ENCODE results near the gene FXYD6. TPM values are rescaled to one million over a fixed set of nuclear protein-coding genes. Genes with fewer than 3 reads are reported as not detected.

Gene FXYD6
- total RNA-seq, 3 donors from 2014 or later = 10.2 to 246 (median 15.9) TPM

DNA sequence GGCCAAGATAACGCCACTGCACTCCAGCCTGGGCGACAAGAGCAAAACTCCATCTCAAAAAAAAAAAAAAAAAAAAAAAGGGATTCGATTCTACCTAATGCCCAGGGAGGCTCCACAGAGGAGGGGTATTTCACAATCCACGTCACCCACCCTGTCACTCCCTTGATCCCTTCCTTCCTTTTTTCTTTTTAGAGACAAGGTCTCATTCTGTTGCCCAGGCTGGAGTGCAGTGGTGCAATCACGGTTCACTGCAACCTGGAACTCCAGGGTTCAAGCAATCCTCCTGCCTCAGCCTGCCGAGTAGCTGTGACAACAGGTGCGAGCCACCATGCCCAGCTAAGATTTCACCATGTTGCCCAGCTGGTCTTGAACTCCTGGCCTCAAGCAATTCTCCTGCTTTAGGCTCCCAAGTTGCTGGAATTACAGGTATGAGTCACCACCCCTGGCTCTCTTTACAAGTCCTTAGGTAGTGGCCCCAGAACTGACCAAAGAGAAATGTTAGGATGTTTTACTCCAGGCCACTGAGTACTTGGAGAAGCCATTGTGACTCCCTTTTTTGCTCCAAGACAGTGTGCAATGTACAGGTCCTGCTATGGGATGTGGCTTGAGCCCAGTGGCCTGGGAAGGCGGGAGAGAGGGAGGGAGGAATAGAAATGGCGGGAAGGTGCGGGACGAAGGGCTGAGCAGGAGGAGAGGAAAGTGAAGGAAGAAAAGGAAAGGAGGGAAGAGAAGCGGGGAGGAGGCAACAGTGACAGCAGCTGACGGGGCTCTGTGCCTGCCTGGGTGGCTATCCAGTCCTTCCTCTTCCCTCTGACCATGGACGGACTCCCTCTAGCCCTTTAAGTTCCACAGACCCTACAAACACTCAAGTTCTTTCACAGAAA, 40.1 kb downstream of the FXYD6 start:
- no peaks in the 10 kb centered on the region for H3K4me1 ChIP-seq (ENCODE audit: low read depth)
- no peak for ATAC-seq
- H3K36me3 ChIP-seq (ENCODE audit: low read depth) = no peaks in the 10 kb centered on the region
- H3K9me3 ChIP-seq = no peaks in the 10 kb centered on the region
- intact Hi-C loops (cut with DNase I, micrococcal nuclease) = loop anchor here in 1 of 2 donors (10.0 kb wide), 1 partner anchor 218 kb away; no protein-coding TSS in a partner anchor
- peak in 2 of 3 donors; percentile 10 to 18 for DNase-seq
- TF ChIP-seq, protein P1, sequence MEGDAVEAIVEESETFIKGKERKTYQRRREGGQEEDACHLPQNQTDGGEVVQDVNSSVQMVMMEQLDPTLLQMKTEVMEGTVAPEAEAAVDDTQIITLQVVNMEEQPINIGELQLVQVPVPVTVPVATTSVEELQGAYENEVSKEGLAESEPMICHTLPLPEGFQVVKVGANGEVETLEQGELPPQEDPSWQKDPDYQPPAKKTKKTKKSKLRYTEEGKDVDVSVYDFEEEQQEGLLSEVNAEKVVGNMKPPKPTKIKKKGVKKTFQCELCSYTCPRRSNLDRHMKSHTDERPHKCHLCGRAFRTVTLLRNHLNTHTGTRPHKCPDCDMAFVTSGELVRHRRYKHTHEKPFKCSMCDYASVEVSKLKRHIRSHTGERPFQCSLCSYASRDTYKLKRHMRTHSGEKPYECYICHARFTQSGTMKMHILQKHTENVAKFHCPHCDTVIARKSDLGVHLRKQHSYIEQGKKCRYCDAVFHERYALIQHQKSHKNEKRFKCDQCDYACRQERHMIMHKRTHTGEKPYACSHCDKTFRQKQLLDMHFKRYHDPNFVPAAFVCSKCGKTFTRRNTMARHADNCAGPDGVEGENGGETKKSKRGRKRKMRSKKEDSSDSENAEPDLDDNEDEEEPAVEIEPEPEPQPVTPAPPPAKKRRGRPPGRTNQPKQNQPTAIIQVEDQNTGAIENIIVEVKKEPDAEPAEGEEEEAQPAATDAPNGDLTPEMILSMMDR (IDR thresholded peaks at IDR 0.05) = no peak
- H3K4me3 ChIP-seq = no peak overlapping the region

DNA sequence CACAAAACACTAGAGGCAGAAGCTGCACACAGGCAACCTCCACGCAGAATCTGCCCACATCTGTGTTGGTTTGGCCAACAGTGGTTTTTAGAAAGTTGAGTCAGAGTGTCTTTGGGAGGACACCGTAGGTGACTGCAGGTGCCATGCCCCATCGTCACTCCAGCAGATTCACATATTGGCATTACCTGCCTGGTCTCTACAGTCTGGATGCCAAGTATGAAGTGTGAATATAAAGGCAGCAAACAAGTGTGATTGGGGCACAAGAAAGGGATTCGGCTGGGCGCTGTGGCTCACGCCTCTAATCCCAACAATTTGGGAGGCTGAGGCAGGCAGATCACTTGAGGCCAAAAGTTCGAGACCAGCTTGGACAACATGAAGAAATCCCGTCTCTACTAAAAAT, 40.9 kb downstream of the FXYD6 start:
- TF ChIP-seq, protein P1 (IDR thresholded peaks at IDR 0.05) = no peak
- H3K36me3 ChIP-seq (ENCODE audit: low read depth) = no peaks in the 10 kb centered on the region
- H3K4me1 ChIP-seq (ENCODE audit: low read depth) = no peaks in the 10 kb centered on the region
- no peaks in the 10 kb centered on the region for H3K9me3 ChIP-seq
- intact Hi-C loops (cut with DNase I, micrococcal nuclease) = loop anchor here in 1 of 2 donors (10.0 kb wide), 1 partner anchor 219 kb away; no protein-coding TSS in a partner anchor
- no peak overlapping the region for H3K4me3 ChIP-seq
- ATAC-seq (no peak), DNase-seq (peak in 1 of 3 donors; percentile 12)

DNA sequence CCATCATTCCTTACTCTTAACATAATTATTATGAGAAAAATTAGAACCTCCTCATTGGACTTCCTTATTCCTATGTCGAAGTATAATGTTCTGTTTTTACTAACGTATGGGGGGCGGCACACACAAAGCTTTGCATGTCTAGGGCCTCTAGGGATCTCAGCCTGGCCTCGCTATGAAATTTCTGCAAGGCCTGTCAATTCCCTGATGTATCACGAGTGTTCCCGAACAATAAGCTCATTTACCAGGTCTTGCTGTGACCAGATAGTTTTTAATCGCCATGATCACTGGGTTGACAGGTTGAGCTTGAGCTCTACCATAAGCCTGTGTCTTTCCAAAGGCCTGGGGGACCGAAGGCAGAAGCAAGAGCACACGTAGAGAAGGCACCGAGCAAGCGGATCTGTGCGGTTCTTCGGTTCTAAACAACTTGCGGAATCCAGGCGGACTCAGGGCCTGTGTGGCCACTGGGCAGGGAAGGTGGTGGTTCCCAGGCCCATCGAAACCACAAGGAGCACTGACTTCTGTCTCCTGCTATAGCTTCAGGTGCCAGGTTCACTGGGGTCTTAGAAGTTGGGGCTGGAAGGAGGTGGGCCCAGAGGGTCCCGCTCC, 41.5 kb downstream of the FXYD6 start:
- no peak overlapping the region for H3K4me3 ChIP-seq
- DNase-seq (peak in 1 of 3 donors; percentile 13), ATAC-seq (no peak)
- intact Hi-C loops (cut with DNase I, micrococcal nuclease) = loop anchor here in 1 of 2 donors (10.0 kb wide), 1 partner anchor 220 kb away; no protein-coding TSS in a partner anchor
- H3K36me3 ChIP-seq (ENCODE audit: low read depth) = no peaks in the 10 kb centered on the region
- TF ChIP-seq, protein P1 (IDR thresholded peaks at IDR 0.05) = no peak
- no peaks in the 10 kb centered on the region for H3K4me1 ChIP-seq (ENCODE audit: low read depth)
- no peaks in the 10 kb centered on the region for H3K9me3 ChIP-seq

DNA sequence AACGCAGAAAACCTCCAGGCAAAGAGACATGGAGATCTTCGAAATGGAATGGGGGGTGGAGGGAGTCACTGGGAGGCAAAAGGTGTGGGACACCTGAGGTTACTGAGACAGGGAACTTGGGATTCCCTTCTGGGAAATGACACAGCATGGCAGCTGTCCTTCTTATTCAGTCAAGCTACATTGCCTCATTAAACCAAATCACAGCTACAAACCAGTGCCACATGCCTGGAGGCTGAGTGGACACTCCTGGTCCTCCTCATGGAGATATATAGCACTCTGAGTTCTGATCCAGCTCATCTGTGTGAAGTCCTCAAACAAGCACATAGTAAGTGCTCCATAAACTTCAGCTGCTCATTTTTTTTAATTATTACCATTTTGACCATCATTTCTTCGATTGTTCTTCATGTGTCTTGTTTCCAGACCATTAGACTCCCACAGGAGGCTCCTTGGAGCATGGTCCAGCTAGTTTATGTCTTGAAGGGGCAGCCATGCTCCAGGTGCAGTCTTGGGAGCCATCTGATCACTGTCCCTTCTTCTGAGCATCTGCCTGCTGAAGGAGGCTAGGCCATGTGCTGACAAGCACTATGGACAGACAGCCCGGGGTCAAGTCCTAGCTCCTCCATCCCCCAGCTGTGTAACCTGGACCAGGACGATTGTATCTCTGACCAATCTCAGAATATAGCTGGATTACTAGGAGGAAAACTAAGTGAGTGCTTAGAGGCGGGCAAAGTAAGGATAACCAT, 42.2 kb downstream of the FXYD6 start:
- Histone ChIP-seq H3K4me3 (no peak overlapping the region), H3K9me3 (no peaks in the 10 kb centered on the region), H3K36me3 (ENCODE audit: low read depth) (no peaks in the 10 kb centered on the region), H3K4me1 (ENCODE audit: low read depth) (peaks cover 4% of the 10 kb centered on the region)
- ATAC-seq = no peak
- DNase-seq = peak in 1 of 3 donors; percentile 9
- TF ChIP-seq, protein P1 (IDR thresholded peaks at IDR 0.05) = no peak
- intact Hi-C loops (cut with DNase I, micrococcal nuclease) = loop anchor here in 1 of 2 donors (10.0 kb wide), 1 partner anchor 221 kb away; no protein-coding TSS in a partner anchor

DNA sequence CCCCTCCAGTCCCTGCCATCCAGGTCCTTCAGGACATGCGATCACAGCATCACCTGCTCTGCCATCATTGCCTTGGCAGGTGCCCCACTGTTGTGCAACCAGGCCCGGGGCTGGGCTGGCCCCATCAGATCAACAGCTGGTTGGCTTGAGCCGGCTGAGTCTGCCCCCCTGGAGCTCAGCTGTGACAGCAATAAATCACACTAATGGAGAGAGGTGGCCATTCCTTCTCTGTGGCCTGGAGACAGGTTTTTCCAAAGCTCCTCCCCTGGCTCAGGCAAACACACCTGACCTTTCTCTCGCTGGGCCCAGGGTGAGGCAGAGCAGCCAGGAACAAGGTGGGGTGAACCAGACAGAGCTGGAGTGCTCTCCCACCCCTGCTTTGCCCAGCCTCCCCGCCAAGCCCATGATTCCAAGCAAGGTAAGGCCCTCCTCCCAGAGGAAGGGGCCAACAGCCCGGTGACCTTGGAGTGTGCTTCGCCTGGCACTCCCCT, 43.0 kb downstream of the FXYD6 start:
- ATAC-seq (peak; percentile 90), DNase-seq (peak; percentile 87 to 91 (median 88))
- peaks cover 9% of the 10 kb centered on the region for H3K4me1 ChIP-seq (ENCODE audit: low read depth)
- H3K36me3 ChIP-seq (ENCODE audit: low read depth) = no peaks in the 10 kb centered on the region
- intact Hi-C loops (cut with DNase I, micrococcal nuclease) = loop anchor here in 1 of 2 donors (10.0 kb wide), 1 partner anchor 221 kb away; no protein-coding TSS in a partner anchor
- H3K4me3 ChIP-seq = no peak overlapping the region
- H3K9me3 ChIP-seq = no peaks in the 10 kb centered on the region
- TF ChIP-seq, protein P1 (IDR thresholded peaks at IDR 0.05) = no peak

Data from mucosa of descending colon (tissue), 3 donors.